Rectal smooth muscle tissue (tissue), 1 donor: ENCODE measurements around the gene MYOD1.

Experiments used
- H3K27ac ChIP-seq: one replicate; pipeline ENCODE4 v1.7.0; 2013; ENCODE audit warnings: low read depth, low read length, inconsistent platforms
- H3K27me3 ChIP-seq: one replicate; pipeline ENCODE4 v1.7.0; 2013; ENCODE audit warnings: low read length; ENCODE audit not compliant: control insufficient read depth, insufficient read depth
- H3K36me3 ChIP-seq: one replicate; pipeline ENCODE4 v1.7.0; 2013; ENCODE audit warnings: low read length; ENCODE audit not compliant: control insufficient read depth, insufficient read depth
- H3K4me1 ChIP-seq: one replicate; pipeline ENCODE4 v1.7.0; 2013; ENCODE audit warnings: low read length; ENCODE audit not compliant: control insufficient read depth, insufficient read depth
- H3K4me3 ChIP-seq: one replicate; pipeline ENCODE4 v1.7.0; 2013; ENCODE audit warnings: low read length
- H3K9ac ChIP-seq: one replicate; pipeline ENCODE4 v1.7.0; 2013; ENCODE audit warnings: low read length

MYOD1 gene

DNA sequence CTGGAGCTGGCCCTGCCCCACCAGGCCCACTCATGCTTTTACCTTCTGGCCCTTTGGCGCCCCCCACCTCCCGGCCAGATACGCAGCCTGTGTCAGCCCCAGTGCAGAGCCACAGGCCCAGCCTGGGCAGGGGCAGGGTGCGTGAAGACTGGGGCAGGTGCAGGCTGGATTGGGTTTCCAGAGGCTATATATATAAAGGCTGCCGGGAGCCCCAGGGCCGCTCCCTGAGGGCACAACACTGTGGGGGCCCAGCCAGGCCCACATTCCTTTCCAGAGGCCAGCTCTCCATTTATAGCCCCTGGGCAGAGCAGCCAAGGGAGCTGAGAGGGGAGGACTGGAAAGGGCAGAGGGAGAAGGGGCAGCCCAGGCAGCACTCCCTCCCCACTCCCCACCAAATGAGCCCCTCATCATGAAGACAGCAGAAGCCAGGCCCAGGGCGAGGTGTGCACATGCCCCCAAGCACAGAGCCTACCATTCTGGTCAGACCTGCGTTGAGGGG is 5.0 kb upstream of the MYOD1 start:
- no peak overlapping the region for H3K27ac ChIP-seq
- peaks cover 10% of the 10 kb centered on the region for H3K27me3 ChIP-seq
- H3K4me3 ChIP-seq: no peak overlapping the region
- no peaks in the 10 kb centered on the region for H3K4me1 ChIP-seq
- H3K36me3 ChIP-seq: no peaks in the 10 kb centered on the region
- H3K9ac ChIP-seq: no peak overlapping the region

DNA sequence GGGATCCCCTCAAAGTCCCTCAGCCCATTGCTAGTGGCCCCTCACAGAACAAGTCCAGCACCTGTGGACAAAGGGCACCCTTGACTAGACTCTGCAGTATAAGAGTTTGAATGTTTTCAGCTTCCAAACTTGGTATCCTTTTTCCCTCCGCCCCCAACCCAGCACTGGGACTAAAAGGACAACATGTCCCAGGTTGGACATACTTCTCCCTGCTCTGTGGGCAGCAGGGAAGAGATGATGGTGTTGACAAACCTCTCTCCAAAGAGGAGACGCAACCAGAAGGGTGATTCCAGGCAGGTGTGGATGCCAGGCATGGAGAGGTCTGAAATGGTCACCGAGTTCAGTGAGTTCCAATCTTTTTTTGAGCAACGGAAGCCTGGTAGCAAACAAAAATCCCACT is 4.5 kb upstream of the MYOD1 start:
- no peak overlapping the region for H3K27ac ChIP-seq
- H3K4me3 ChIP-seq: no peak overlapping the region
- H3K27me3 ChIP-seq: peaks cover 8% of the 10 kb centered on the region

GRCh38 chr11:17716807-17717206 is 2.6 kb upstream of the MYOD1 start:
- peaks cover 17% of the 10 kb centered on the region for H3K27me3 ChIP-seq
- no peak overlapping the region for H3K27ac ChIP-seq

More for the DNA sequence above, 4.5 kb upstream of the MYOD1 start:
- Histone ChIP-seq H3K9ac (no peak overlapping the region), H3K4me1 (peaks cover 3% of the 10 kb centered on the region), H3K36me3 (no peaks in the 10 kb centered on the region)

DNA sequence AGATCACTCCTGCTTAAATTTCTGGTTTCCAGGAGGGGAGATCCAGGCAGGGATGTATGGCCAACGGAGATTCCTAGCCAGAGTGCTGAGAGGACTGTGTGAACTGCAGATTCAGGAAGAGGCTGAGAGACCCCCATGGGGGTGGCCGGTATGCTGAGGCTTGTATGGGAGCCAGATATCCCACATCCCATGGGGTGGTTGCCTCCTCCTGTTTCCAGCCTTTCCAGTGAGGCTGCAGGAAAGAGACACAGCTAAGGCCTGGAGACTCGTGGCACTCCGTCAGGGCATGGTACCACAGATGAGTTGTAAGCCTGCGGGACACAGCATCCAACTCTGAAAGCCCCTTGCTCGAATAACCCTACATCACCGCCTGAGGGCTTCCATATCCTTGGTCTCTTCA is 1.4 kb upstream of the MYOD1 start:
- Histone ChIP-seq H3K4me3 (no peak overlapping the region), H3K4me1 (peaks cover 10% of the 10 kb centered on the region), H3K27me3 (peaks cover 25% of the 10 kb centered on the region)

More at GRCh38 chr11:17716807-17717206, 2.6 kb upstream of the MYOD1 start:
- no peaks in the 10 kb centered on the region for H3K36me3 ChIP-seq
- no peak overlapping the region for H3K9ac ChIP-seq
- peaks cover 10% of the 10 kb centered on the region for H3K4me1 ChIP-seq
- H3K4me3 ChIP-seq: no peak overlapping the region

GRCh38 chr11:17718510-17718962 is 835 bp upstream of the MYOD1 start:
- no peaks in the 10 kb centered on the region for H3K36me3 ChIP-seq
- peaks cover 27% of the 10 kb centered on the region for H3K27me3 ChIP-seq
- H3K27ac ChIP-seq: no peak overlapping the region
- peaks cover 10% of the 10 kb centered on the region for H3K4me1 ChIP-seq
- no peak overlapping the region for H3K9ac ChIP-seq
- no peak overlapping the region for H3K4me3 ChIP-seq

More for the DNA sequence above, 1.4 kb upstream of the MYOD1 start:
- Histone ChIP-seq H3K9ac (no peak overlapping the region), H3K36me3 (no peaks in the 10 kb centered on the region), H3K27ac (no peak overlapping the region)

DNA sequence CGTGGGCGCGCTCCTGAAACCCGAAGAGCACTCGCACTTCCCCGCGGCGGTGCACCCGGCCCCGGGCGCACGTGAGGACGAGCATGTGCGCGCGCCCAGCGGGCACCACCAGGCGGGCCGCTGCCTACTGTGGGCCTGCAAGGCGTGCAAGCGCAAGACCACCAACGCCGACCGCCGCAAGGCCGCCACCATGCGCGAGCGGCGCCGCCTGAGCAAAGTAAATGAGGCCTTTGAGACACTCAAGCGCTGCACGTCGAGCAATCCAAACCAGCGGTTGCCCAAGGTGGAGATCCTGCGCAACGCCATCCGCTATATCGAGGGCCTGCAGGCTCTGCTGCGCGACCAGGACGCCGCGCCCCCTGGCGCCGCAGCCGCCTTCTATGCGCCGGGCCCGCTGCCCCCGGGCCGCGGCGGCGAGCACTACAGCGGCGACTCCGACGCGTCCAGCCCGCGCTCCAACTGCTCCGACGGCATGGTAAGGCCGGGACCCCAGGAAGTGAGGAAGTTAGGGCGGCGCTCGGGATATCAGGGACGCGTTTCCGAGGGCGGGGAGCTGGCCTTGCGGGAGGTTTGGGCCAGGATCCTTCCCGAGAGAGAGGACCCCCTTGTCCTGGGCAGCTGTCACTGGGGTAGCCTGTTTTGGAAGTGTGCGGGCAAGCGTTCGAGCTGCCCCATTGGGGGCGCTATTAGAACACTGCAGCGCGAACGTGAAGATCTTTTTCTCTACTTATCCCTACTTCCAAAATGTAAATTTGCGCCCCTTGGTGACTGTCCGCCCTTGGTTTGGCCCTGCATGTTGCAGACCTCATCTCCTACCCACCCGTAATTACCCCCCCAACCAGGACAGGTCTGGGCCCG is 796 bp downstream of the MYOD1 start:
- no peak overlapping the region for H3K4me3 ChIP-seq
- no peaks in the 10 kb centered on the region for H3K36me3 ChIP-seq
- H3K27me3 ChIP-seq: peaks cover 27% of the 10 kb centered on the region
- H3K4me1 ChIP-seq: peaks cover 10% of the 10 kb centered on the region
- H3K27ac ChIP-seq: no peak overlapping the region
- H3K9ac ChIP-seq: no peak overlapping the region

- Histone ChIP-seq H3K27me3 (peaks cover 27% of the 10 kb centered on the region), H3K27ac (no peak overlapping the region), H3K4me1 (peaks cover 10% of the 10 kb centered on the region), H3K9ac (no peak overlapping the region), H3K36me3 (no peaks in the 10 kb centered on the region), H3K4me3 (no peak overlapping the region)
Measured at GRCh38 chr11:17720796-17721171, 1.4 kb downstream of the MYOD1 start.

DNA sequence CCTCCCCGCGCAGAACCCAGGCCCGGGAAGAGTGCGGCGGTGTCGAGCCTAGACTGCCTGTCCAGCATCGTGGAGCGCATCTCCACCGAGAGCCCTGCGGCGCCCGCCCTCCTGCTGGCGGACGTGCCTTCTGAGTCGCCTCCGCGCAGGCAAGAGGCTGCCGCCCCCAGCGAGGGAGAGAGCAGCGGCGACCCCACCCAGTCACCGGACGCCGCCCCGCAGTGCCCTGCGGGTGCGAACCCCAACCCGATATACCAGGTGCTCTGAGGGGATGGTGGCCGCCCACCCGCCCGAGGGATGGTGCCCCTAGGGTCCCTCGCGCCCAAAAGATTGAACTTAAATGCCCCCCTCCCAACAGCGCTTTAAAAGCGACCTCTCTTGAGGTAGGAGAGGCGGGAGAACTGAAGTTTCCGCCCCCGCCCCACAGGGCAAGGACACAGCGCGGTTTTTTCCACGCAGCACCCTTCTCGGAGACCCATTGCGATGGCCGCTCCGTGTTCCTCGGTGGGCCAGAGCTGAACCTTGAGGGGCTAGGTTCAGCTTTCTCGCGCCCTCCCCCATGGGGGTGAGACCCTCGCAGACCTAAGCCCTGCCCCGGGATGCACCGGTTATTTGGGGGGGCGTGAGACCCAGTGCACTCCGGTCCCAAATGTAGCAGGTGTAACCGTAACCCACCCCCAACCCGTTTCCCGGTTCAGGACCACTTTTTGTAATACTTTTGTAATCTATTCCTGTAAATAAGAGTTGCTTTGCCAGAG is 2.0 kb downstream of the MYOD1 start:
- Histone ChIP-seq H3K27me3 (peaks cover 27% of the 10 kb centered on the region), H3K36me3 (no peaks in the 10 kb centered on the region), H3K27ac (no peak overlapping the region), H3K4me1 (peaks cover 10% of the 10 kb centered on the region), H3K4me3 (no peak overlapping the region), H3K9ac (no peak overlapping the region)

GRCh38 chr11:17722000-17722643 is 2.8 kb downstream of the MYOD1 start:
- peaks cover 10% of the 10 kb centered on the region for H3K4me1 ChIP-seq
- no peaks in the 10 kb centered on the region for H3K36me3 ChIP-seq
- H3K27ac ChIP-seq: no peak overlapping the region
- no peak overlapping the region for H3K4me3 ChIP-seq
- no peak overlapping the region for H3K9ac ChIP-seq
- peaks cover 27% of the 10 kb centered on the region for H3K27me3 ChIP-seq

DNA sequence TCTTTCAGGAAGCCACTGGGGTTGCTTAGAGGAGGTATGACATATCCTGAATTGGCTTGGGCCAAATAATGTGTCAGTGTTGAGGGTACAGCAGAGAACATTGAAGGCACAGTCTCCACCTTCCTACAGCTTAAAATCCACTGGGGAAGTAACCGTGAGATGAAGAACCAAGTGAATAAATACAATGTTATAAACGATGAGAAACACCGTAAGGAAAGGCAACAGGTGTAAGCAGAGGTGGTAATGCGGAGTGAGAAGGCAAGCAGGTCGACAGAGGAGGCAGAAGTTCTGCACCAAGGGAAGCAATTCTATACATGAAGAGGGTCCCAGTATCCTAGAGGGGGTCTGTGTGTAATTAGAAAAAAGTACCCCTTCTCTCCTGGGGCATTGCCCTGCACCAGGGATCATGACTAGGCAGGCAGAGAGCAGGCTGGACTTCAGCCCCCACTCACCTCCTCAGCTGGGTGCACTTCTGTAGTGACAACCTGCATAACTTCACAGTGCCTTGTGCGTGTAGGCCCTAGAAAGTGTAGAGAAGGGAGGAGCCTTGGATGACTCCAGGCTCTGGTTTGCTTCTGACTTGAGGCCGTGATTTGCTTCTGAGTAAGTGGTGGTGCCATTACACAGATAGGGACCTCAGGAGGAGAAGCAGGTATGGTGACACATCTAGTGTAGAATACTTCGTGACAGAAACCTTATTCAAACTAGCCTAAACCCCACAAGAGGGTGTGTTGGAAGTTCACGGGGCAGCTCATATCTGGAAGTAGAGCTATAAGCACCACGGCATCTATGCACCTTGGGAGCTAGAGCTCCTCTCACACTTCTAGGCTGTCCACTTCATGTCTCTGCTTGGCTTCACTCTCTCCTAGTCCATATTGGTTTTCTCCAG is 4.9 kb downstream of the MYOD1 start:
- Histone ChIP-seq H3K4me3 (no peak overlapping the region), H3K27ac (no peak overlapping the region), H3K27me3 (peaks cover 27% of the 10 kb centered on the region), H3K4me1 (peaks cover 10% of the 10 kb centered on the region), H3K9ac (no peak overlapping the region), H3K36me3 (no peaks in the 10 kb centered on the region)

DNA sequence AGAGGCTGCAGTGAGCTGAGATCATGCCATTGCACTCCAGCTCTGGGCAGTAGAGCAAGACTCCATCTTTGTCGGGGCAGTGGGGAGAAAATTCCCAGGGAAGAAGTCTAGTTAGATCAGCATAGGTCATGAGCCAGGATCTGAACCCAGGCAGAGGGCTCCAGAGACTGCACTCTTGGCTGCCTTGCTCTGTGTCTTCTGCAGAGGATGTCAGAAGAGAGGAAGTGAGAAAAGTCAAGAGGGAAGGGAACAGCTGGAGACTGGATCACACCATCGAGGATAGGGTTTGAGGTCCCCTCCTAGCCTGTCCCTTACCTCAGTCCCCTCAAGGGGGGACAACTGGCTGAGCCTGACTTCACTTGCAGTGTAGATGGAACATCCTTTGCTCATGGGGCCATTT is 5.8 kb downstream of the MYOD1 start:
- H3K27me3 ChIP-seq: peaks cover 28% of the 10 kb centered on the region

More for the DNA sequence above, 5.8 kb downstream of the MYOD1 start:
- Histone ChIP-seq H3K36me3 (no peaks in the 10 kb centered on the region), H3K9ac (no peak overlapping the region), H3K4me3 (no peak overlapping the region), H3K4me1 (peaks cover 4% of the 10 kb centered on the region), H3K27ac (no peak overlapping the region)
